Middle frontal gyrus (tissue), 1 donor: Measurements from ENCODE around the gene GPR183.

Source experiments
- DNase-seq: peaks from one replicate; pipeline ENCODE4 v3.0.0-alpha.2; 2015; ENCODE audit warnings: low spot score; ENCODE audit errors: extremely low spot score

GPR183 gene

DNA sequence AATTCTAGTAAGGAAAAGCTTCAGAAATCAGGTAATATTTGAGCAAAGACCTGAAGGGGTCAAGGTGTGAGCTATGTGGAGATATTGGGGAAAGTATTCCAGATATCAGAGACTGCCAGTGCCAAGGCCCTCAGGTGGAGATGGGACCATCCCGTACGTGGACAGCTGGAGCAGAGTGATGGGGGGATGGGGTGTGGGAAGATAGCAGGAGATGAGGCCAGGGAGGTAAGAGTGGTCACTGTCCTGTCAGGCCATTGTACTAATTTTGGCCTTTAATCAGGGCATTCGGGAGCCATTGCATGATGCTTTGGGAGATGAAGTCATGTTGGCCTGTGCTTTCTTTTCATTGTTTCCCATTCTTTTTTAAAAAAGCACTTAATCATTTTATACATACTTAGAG lies 36.0 kb downstream of the GPR183 start:
- DNase-seq: no peak

- no peak for DNase-seq
Measured at GRCh38 chr13:99270518-99270917, 36.7 kb downstream of the GPR183 start.

DNA sequence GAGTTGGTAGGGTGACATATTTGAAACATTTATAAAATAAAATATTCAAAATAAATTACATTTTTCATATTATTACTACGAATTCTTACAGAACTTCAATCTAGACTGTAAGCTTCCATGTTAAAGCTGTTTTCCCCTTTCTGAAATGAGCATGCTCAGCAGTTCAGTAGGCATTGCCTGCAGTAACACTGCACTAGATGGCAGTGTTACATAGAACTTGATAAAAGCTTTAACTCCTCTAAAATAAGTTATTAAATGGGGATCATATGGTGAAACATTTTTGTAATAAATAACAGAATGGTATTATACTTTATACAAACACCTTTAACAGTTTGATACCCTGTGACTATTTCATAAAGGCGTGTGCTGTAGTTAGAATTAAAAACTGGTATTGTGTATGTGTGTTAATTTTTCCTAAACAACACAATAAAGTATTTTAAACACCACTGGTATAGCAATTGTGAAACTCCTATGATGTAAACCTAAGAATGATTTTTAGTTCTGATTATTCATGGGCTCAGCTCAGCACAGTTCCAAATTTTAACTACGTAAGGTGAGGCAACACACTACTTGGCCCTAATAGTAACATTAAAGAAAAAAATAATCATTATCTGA lies 37.5 kb downstream of the GPR183 start:
- peak; percentile 27 for DNase-seq

GRCh38 chr13:99268822-99269221 lies 38.4 kb downstream of the GPR183 start:
- no peak for DNase-seq

GRCh38 chr13:99267927-99268326 lies 39.3 kb downstream of the GPR183 start:
- no peak for DNase-seq

DNA sequence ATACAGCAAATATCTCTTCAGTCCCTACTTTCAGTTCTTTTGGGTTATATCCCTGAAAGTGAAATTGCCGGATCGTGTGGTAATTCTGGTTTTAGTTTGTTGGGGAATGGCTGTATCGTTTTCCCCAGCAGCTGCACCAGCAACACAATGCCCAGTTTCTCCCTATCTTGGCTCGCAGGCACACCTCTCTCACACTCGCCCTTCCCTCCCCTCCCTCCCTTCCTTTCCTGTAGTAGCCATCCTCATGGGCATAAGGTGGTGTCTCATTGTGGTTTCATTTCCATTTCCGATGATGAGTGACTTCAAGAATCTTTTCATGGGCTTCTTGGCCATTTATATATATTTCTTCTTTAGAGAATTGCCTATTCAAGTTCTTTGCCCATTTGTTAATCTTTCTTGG lies 40.4 kb downstream of the GPR183 start:
- DNase-seq: no peak

- no peak for DNase-seq
Measured at GRCh38 chr13:99265821-99266426, 41.3 kb downstream of the GPR183 start.

DNA sequence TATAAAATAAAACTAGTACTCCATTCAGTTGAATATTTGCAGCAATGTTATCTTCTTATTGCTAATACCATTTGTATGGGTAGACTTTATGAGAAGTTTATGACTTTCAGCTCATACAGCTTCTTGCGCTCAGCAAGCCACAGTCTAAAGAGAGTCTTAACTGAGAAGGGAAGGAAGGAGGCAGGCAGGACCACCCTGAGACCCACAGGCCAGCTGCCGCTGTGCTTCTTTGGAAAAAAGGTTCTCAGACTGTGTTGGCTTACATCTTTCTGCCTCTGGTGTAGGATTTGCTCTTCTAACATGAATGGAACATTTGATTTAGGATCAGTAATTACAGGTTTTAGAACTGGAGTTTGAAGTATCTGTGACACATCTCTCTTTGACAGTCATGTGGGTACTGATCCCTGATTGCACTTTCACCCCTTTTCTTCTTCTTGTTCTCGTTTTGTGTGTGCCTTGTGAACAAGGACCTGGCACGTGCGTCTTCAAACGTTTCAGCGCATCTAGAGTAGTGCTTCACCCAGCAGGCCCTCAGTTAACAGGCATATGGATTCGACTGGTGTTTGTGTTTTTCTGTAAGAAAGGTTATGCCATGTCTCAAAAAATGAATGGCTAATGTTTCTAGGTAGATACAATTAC lies 41.9 kb downstream of the GPR183 start:
- no peak for DNase-seq

DNA sequence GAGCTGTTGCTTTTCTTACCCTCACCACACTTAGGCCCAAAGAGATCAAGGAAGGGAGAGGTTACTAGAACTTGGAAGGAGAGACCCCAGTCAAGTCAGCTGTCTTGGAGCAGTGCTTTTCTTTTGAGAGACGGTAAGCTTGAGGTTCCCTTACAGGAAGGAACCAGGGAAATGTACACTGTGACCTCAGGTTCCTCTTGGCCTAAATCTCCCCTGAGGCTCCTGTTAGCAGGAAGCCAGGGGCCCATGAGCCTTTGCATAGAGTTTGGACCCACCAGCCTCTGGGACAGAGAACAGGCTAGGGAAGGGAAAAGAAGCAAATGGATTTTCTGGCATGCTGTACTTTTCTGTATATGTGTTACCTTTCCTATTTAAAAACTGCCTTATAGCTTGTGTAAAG lies 43.1 kb downstream of the GPR183 start:
- DNase-seq: no peak

DNA sequence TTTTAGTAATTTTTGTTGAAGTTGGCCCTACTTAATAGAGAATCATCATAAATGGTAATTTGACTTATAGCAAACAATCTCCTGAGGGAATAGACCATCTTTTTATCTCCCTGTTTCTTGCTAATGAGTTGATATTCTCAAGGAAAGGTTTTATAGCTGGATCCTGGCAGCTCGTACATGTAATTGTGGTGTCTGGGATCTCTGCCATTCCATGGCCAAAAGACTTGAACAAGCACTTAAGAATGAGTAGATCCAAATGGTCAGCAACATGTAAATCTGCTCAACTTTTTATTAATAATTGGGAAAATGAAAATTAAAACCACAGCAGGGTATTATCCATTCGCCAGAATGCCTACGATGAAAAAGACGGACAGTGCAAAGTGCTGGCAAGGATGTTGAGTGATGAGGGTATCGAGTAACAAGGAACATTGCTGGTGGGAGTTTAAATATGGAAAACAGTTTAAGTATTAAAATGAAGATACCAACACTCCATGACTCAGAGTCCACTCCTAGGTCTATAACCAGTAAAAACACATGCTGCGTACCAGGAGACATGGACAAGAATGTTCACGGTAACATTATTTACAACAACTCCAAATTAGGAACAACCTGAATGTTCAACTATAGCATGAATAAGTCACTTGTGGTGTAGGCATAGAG lies 43.9 kb downstream of the GPR183 start:
- DNase-seq: no peak

- no peak for DNase-seq
Measured at GRCh38 chr13:99261059-99261458, 46.1 kb downstream of the GPR183 start.

- no peak for DNase-seq
Measured at GRCh38 chr13:99260216-99260615, 47.0 kb downstream of the GPR183 start.

DNA sequence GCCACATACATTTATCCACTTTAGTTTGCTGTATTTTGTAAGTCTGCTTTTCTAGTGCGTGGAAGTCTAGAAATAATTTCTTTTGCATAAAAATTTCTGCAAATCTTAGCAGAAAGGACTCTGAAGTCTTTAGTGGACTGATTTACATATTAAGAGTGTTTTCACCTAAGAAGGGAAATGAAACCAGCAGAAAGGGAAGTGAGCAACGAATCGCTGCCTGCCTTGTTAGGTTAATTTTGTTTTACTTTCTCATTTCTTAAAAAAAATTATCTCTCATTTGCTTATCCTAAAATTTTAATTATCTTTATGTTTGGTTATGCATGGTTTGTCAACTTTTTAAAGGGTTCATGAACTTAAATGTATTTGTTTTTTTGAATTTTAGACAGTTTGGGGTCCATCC lies 48.3 kb downstream of the GPR183 start:
- DNase-seq: no peak

- DNase-seq: no peak
Measured at GRCh38 chr13:99258210-99258860, 48.9 kb downstream of the GPR183 start, which contains the start of gene GPR18. Gene GPR18, minus strand, starts transcription at chr13:99258379. Its CDS starts 2,507 bp downstream, at chr13:99255872.

- DNase-seq: no peak
Measured at GRCh38 chr13:99257291-99257690, 49.9 kb downstream of the GPR183 start.

- DNase-seq: no peak
Measured at GRCh38 chr13:99256709-99257108, 50.5 kb downstream of the GPR183 start.

- DNase-seq: no peak
Measured at GRCh38 chr13:99256283-99256682, 50.9 kb downstream of the GPR183 start.

- no peak for DNase-seq
Measured at GRCh38 chr13:99255271-99255670, 51.9 kb downstream of the GPR183 start.

GRCh38 chr13:99254830-99255229 lies 52.4 kb downstream of the GPR183 start:
- DNase-seq: no peak

- no peak for DNase-seq
Measured at GRCh38 chr13:99251921-99252320, 55.3 kb downstream of the GPR183 start.

GRCh38 chr13:99250982-99251825 lies 56.0 kb downstream of the GPR183 start:
- no peak for DNase-seq
